HG03060 (cell line): Measurements from ENCODE around the gene PGBD5.
A peak's percentile ranks its signal among the peaks of the same experiment; 100 is the strongest.

ENCODE experiments used
- ATAC-seq: cut with Tn5 transposase; IDR thresholded peaks from one replicate; pipeline ENCODE4 v1.9.1; 2021; ENCODE audit warnings: low read depth, moderate number of reproducible peaks; ENCODE audit not compliant: unreplicated experiment

The PGBD5 gene

DNA sequence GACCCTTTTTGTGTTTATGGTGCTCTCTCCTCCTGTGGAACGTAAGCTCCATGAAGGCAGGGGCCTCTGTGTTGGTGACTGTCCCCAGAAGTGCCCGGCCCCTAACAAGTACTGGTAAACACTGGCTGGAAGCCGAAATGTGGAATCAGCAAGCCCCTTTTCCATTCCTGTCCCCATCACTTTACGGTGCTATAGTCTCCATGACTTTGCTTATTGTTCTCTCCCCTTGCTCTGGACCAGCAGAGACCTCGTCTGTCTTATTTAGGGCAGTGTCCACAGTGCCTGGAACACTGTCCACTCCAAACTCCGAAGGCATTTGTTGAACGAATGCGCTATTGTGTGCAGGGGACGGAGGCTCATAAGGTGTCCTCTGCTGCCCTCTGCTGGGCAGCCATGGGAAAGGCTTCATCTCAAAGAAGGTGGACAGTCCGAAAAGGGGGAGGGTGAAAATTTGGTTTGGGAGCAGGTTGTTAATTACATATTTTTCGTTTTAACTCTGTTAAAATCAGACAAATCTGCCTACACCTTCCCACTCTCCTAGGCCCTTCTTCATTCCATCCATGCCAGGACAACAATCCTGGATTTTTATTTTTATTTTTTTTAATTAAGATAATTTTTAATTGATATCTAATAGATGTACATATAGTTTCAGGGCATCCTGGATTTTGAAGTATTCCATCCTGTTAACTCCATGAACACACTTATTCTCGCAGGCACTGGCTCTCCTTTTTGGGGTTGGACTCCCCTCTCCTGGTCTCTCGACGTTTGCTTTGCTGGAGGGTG is 115.6 kb downstream of the PGBD5 start:
- no peak for ATAC-seq

DNA sequence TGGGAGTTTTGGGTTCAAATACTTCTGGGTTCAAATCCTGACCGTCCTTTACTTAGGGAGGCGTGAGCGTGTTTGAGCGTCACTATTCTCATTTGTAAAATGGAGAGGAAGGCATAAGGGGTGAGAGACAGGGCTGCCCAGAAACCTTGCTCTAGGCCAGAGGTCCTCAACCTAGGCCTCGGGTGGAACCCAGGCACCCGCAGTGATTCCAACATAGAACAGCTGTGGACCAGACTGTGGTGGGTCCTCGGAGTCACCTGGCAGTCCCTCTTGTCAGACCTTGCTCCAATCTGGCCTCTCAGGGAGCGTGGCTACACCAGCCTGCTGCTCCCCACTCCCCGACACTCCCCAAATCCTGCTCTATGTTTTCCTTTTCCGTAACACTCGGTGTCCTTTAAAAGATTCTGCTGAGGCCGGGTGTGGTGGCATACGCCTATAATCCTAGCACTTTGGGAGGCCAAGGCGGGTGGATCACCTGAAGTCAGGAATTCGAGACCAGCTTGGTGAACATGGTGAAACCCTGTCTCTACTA is 116.4 kb downstream of the PGBD5 start:
- no peak for ATAC-seq

DNA sequence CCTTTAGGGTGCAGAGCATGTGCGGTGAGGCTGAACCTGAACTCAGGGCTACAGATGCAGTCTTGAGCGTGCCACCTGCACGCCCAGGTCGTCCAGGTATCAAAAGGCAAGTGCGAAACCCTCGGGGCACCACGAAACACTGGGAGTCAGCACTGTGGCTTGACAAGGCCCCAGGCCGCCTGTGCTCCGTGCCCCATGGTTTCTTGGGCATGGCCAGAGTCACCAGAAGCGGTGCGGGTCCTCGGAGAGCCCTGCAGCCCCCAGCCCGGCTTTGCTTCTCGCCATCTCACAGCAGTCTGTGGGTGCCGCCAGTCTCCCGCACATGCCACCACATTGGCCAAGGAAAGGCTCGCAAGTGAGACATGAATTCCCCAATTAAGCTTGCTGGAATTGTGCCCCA is 117.3 kb downstream of the PGBD5 start:
- no peak for ATAC-seq

DNA sequence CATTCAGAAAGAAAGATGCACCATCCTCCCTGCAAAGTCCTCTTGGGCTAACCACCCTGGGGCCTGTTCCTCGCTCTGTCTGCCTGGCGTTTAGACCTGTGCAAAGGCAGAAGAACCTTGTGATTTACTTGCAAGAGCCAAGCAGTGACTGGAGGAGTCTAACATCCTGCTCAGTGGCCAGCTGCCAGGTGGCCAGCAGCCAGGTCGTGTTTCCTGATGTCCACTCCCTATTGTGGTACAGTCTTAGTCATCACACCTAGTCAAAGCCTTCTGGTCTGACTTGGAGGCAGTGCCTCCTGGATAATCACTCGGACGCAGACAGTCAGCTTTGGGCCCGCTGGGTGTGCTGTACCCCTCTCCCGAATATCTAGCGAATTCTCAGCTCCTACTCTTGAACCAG is 118.1 kb downstream of the PGBD5 start:
- no peak for ATAC-seq

DNA sequence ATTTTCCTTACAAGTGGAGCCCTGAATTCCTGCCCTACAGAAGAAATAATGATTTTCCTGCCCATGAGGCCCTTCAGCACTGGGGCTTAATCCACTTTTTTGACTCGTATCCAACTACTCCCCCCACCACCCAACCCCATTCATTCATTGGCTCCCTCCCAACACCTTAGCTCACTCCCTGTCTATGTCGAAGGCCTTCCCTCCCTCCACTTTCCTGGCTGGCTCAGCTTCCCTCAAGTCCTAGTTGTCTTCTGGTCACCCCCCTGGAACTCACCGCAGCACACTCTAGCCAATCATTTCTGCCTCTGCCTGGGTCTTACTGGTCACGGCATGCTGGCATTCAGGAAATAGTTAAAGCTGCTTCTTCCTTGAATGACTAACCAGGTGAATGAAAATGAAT is 118.9 kb downstream of the PGBD5 start:
- no peak for ATAC-seq

DNA sequence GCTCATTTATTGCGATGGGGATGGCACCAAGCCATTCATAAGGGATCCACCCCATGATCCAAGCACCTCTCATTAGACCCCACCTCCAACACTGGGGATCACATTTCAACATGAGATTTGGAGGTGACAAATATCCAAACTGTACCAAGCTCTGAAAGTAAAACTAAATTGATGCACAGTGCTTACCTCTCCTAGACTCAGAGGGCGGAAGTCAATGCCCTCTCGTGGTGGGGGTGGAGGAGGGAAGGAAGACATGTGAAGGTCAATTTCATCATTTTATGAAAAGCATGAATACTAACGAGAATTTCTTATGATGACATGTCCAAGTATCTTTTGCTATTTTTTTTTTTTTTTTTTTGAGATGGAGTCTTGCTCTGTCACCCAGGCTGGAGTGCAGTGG is 120.0 kb downstream of the PGBD5 start:
- peak; percentile 67 for ATAC-seq

DNA sequence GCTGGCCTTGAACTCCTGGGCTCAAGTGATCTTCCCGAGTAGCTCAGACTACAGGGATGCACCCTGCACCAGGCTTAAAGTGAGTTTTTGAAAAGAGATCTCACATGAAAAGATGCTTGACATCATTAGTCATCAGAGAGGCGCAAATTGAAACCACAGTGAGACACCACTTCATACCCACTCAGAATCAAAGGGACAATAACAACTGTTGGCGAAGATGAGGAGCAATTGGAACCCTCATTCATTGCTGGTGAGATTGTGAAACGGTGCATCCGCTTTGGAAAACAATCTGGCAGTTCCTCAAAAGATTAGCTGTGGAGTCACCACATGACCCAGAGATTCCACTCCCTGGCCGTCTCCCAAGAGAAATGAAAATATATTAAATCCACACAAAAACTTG is 122.3 kb downstream of the PGBD5 start:
- no peak for ATAC-seq

DNA sequence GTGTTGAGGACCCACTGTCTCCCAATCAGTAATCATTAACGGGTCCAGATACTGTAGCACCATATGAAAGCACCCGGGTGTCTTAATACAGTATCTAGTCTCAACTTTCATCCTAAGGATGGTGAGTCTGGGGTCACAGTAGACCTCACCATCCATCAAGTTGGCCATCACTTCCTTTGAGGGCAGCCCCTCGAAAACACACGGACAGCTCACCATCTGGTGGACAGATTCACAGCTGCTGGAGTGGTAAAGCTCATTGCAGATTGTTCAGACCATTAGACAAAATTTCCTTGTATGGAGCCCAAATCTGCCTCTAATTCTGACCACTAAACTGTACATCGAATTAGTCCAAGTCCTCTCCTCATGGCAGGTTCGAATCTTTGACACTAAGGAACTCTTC is 123.1 kb downstream of the PGBD5 start:
- ATAC-seq = no peak

DNA sequence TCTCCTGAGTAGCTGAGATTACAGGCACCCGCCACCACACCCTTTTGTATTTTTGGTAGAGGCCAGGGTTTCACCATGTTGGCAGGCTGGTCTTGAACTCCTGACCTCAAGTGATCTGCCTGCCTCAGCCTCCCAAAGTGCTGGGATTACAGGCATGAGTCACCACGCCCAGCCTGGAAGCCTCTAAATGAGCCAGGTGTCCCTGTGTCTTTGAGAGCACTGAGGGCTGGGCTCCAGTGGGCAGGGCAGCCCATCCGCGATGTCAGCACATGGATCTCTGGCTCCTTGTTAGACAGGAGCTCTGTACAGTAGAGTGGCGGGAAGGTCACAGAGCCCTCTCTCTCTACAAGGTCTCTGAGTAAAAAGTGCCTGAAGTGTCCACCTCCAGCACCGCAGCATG is 124.3 kb downstream of the PGBD5 start:
- ATAC-seq = no peak

DNA sequence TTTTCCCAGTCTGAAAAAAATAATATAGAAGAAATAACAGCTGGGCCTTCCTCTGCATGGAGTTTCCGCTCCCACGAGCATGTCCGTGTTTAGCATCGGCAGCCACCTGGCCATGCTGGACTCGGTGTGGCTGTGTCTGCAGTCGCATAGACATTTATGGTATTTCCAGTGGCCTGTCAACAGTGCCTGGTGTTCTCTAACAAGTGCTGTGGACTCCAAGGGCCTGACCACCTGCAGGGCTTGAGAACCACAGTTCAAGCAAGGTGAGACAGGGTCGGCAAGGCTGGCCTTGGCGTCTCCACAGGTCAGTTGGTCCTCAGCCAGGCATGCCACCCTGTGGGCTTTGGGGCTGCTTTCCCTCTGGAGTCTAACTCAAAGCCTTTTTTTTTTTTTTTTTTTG is 124.8 kb downstream of the PGBD5 start:
- no peak for ATAC-seq

DNA sequence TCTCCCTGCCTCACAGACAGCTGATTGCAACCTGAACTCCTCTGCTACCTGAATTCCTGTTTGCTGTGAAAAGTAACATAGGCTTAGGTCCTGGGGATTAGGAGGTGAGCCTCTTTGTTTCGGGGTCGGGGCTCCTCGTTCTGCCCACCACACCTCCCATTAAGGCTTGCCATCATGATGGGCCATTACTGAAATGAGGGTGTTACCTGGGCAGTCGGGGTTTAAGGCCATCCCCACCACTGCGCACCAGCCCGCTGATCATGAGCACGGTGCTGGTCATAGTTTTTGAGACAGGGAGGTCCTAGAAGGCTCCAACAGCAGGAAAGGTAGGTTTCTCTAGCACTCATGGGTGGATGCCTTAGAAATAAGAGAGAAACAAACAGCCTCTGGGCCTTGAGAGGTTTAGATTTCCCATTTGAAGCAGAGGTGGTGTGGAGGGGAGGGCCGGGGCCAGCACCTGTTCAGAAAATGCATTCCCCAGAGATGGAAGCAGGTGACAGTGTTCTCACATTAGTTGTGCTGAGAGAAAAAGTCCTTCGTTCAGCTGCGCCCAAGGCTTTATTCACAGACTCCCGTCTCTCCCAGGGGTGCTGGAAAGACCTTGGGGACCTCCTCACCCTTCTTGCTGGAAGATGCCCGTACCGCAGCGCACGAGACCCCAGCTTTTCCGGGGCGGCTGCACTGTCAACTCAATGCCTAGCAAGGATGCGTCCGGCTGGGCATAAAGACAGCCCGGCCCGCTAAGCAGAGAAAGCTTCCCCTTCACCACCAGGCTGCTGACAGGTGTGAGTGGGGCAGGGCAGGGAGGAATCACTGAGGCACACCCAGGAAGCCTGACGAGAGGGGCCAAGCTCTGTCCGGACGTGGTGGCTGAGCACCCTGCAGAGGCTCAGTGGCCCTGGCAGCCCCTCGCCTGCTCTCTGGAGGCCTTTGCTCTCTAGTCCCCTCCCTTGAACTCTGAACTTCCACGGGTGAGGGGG is 125.5 kb downstream of the PGBD5 start:
- ATAC-seq = no peak

DNA sequence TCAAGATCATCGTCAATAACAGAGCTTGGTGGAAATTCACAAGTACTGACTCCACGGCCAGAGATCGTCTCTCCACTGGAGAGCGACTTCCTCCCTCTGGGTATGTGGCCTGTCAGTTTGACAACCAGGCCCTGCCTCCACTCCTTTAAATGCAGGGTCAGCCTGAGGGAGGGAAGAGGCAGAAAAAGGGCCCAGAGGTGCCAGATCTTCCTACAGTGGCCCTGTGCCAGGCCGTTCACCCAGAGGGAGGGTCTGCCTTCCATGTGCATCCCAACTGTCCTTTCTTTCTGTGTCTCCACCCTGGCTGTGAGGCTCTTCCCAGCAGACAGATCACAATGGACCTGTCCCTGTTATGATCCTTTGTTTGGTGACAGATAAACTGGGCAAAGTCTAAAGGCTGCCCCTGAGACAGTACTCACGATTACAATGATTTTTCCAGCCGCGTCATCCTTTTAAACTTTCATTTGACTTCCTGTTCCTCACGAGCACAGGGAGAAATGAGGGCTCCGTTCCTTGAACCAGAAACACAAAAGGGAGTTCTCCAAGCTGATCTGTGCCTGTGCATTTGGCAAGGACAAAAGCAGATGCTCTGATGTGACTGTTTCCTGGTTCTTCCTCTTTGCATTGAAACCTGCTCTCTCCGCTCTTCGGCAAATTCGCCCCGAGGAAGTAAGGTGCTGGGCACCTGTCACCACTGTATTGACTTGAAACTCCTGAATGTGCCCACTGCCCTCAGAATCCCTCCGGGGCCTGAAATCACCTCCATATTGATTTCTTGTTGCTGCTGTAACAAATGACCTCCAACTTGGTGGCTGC is 126.7 kb downstream of the PGBD5 start:
- ATAC-seq = no peak

DNA sequence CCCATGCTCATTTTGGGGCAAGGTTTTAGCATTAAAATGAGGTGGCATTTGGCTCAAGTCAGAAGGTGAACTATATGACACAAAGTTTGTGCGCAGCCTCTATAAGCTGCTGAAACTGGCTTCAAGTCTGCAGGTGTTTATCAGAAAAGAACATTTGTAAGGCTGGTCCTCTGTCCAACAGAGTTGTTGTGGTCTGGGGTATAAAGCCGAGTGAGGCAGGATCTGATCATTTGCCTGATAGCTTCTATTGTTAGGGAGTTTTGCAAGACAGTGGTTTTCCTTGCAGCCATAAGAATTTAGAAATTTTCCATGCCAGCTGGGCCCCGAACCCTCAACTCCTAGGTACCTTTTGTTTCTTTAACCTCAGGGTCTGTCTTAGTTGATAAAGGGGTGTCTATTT is 130.8 kb downstream of the PGBD5 start:
- no peak for ATAC-seq

DNA sequence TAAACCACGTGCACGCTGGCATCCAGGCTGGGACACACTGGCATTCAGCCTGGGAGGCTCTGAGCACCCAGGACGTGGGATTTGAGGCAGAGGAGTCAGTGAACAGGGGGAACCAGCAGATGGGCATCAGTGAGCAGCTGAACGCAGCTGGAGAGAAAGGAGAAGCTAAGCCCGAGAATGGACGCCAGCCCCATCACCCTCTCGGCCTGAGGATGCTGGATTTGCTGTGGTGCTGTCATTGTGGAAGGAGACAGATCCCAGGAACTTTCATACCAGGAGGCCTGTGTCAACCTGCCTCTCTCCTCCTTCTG is 132.8 kb downstream of the PGBD5 start:
- ATAC-seq = no peak

DNA sequence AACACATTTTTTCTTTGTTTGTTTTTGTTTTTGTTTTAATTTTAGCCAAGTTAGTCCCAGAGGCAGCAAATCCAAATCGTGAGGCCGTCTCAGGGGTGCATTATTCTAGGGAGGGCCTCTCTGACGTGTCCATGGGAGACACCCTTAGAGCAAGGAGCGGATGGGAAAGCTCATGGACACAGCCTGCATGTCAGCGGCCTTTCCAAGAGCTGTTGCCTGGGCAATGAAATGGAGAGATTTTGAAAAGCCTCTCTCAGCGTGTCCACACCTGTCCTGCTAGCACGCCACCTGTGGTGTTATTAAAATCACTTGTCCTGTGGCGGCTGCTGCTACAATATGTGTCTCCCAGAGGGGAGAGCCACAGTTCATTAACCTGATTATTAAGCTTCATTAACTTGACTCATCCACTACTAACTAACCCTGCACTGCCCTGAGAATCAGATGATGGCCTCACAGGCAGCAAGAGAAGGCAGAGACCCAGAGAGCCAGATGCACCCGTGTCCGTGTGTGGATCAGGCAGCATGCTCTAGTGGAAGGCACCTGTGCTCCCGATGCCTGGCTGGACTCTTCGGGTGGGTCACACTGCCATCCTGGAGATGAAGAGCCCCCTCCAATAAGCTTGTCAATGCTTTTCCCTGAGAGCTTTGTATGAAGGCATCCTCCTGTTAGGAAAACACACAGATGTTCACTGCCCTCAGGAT is 133.3 kb downstream of the PGBD5 start:
- no peak for ATAC-seq

DNA sequence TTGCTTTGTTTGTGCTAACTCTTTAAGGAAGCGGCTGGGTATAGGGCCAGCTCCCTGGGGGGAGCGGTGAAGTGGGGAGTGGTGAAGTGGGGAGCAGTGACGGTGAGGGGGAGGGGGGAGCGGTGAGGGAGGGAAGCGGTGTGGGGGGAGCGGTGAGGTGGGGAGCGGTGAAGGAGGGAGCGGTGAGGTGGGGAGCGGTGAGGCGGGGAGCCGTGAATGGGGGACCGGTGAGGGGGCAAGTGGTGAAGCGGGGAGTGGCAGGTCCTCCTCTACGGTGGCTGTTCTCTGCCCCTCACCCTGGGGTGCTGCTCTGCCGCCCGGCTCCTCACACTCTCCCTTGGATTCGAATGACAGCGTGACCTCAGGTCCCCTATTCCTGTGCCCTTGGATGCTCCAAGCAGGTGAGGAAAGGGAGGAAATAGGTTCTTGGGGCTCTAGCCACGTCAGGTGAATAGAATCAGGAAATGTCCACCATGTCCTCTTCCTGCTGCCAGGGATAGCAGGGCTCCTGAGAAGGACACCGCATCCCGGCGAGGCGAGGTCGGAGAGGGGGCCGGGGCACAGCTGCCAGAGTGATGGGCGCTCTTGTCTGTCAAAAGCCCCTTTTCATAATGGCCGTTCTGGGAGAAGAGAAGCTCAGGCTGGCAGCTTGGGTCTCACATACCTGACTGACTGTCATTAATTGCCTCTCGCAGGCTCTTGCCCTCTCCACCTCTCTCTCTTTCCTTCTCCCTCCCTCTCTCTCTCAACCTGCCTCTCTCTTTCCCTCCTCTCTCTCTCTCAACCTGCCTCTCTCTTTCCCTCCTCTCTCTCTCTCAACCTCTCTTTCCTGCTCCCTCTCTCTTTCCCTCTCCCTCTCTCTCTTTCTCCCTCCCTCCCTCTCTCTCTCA is 134.2 kb downstream of the PGBD5 start:
- ATAC-seq = no peak

DNA sequence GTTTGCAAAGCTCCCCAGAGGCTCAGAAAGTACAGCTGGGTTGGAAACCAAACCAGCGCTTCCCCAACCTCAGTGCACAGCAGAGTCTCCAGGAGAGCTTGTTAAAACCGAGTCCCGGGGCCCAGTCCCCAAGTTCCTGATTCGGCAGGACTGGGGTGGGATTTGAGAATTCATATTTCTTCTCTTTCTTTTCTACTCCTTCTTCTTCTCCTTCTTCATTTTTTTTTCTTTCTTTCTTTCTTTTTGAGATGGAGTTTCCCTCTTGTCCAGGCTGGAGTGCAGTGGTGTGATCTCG is 136.8 kb downstream of the PGBD5 start:
- no peak for ATAC-seq

DNA sequence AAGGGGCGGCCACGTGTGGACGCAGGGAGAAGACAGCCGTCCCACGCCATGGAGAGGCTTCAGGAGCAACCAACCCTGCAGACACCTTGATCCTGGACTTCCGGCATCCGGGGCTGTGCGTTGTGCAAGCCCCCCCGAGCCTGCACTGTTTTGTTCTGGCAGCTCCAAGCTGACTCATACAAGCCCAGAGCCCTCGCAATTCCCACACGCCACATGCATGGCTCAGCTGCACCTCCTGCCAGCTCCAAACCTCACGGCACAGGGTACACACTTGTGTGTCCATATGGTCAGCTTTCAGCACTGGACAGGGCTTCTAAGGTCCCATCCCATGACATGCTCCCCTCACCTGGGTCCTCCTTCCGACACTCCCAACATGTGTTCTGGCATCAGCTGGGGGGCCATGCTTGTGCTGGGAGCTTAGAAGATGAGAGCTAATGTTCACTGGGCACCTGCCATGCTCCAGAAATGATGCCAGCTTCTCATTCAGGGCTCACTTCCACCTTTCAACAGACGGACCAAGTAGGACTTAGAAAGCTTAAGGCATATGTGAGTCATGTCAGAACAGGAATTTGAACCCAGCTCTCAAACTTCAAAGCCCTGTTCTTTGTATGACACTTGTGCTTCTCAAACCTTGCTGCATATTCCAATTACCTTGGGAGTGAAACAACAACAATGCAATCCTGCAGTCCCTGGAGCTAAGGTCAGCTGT is 137.3 kb downstream of the PGBD5 start:
- no peak for ATAC-seq
